IMR-90 (cell line): ENCODE measurements around the gene OAS3. TPM values are rescaled to one million over a fixed set of nuclear protein-coding genes. Genes with fewer than 3 reads are reported as not detected.
"Not testable (repeated sequence)": the region's sequence is repeated elsewhere in the genome, so short reads cannot be mapped to it uniquely, and the experiment has no call there.

Source experiments
- ATAC-seq: fragments of 200-7000 bp; cut with Tn5 transposase; 2 replicates; pipeline ENCODE4 v1.9.1; 2020; ENCODE audit warnings: low read depth, mild to moderate bottlenecking, moderate library complexity
- BruUV-seq: library from RNA; stranded (reverse); fragments of 400-500 nt; replicated peaks from 2 replicates; lab custom pipeline; 2021; lab: Mats Ljungman, UMichigan
- CTCF ChIA-PET: fragments of 300-600 bp; formaldehyde crosslinking; extraction: SDS; loops from one replicate; lab custom pipeline; 2021; ENCODE audit warnings: antibody characterized with exemption; lab: Yijun Ruan, JAX
- POLR2A ChIA-PET: fragments of 300-600 bp; sonication (Branson Sonifier 250); formaldehyde crosslinking; loops from one replicate; lab custom pipeline; 2022; ENCODE audit warnings: antibody characterized with exemption; ENCODE audit not compliant: unreplicated experiment; lab: Charles Lee
- DNase-seq: peaks from one replicate; pipeline ENCODE4 v3.0.0; 2013
- H2AFZ ChIP-seq: replicated peaks from 2 replicates; pipeline ENCODE3; 2013; ENCODE audit warnings: low read length, mild to moderate bottlenecking; ENCODE audit not compliant: poor library complexity
- H2AK5ac ChIP-seq: 2 replicates; pipeline ENCODE4 v1.6.1; 2013; ENCODE audit warnings: low read depth, low read length, inconsistent platforms
- H2AK9ac ChIP-seq: replicated peaks from 2 replicates; pipeline ENCODE3; 2013; ENCODE audit warnings: mild to moderate bottlenecking, low read depth, low read length, moderate library complexity; ENCODE audit not compliant: poor library complexity
- H2BK120ac ChIP-seq: 2 replicates; pipeline ENCODE4 v1.6.1; 2013; ENCODE audit warnings: low read depth, low read length, inconsistent platforms
- H2BK15ac ChIP-seq: 3 replicates; pipeline ENCODE4 v1.6.1; 2013; ENCODE audit warnings: low read depth, low read length, inconsistent platforms
- H2BK20ac ChIP-seq: 2 replicates; pipeline ENCODE4 v1.6.1; 2013; ENCODE audit warnings: low read depth, mild to moderate bottlenecking, inconsistent platforms, low read length, moderate library complexity
- H2BK5ac ChIP-seq: 2 replicates; pipeline ENCODE4 v1.6.1; 2013; ENCODE audit warnings: mild to moderate bottlenecking, low read depth, low read length, inconsistent platforms; ENCODE audit not compliant: poor library complexity, severe bottlenecking
- H3K14ac ChIP-seq: replicated peaks from 2 replicates; pipeline ENCODE4 v1.6.1; 2013; ENCODE audit warnings: low read depth, low read length, inconsistent platforms
- H3K18ac ChIP-seq: 2 replicates; pipeline ENCODE4 v1.6.1; 2013; ENCODE audit warnings: low read depth, low read length, control low read depth
- H3K23ac ChIP-seq: 2 replicates; pipeline ENCODE4 v1.6.1; 2013; ENCODE audit warnings: low read depth, low read length, inconsistent platforms
- H3K27ac ChIP-seq: 2 replicates; pipeline ENCODE4 v1.5.1; 2013; ENCODE audit warnings: mild to moderate bottlenecking, control low read depth, low read length; ENCODE audit not compliant: insufficient read depth
- H3K27me3 ChIP-seq: 2 replicates; pipeline ENCODE4 v1.6.1; 2013; ENCODE audit warnings: low read length; ENCODE audit not compliant: control insufficient read depth, insufficient read depth
- H3K36me3 ChIP-seq: 2 replicates; pipeline ENCODE4 v1.6.1; 2013; ENCODE audit warnings: low read length, mixed read lengths; ENCODE audit not compliant: control insufficient read depth, insufficient read depth
- H3K4ac ChIP-seq: 2 replicates; pipeline ENCODE4 v1.6.1; 2013; ENCODE audit warnings: low read depth, low read length, inconsistent platforms
- H3K4me1 ChIP-seq: 2 replicates; pipeline ENCODE4 v1.6.1; 2013; ENCODE audit warnings: low read length, mixed read lengths; ENCODE audit not compliant: control insufficient read depth, insufficient read depth
- H3K4me2 ChIP-seq: 2 replicates; pipeline ENCODE4 v1.6.1; 2013; ENCODE audit warnings: low read depth, mild to moderate bottlenecking, control low read depth, low read length, moderate library complexity
- H3K4me3 ChIP-seq: 2 replicates; pipeline ENCODE4 v1.5.1; 2013; ENCODE audit warnings: low read depth, mild to moderate bottlenecking, control low read depth, low read length, moderate library complexity; ENCODE audit not compliant: insufficient read depth
- H3K56ac ChIP-seq: 2 replicates; pipeline ENCODE4 v1.6.1; 2013; ENCODE audit warnings: low read length, inconsistent platforms; ENCODE audit not compliant: insufficient read depth; ENCODE audit errors: extremely low read depth
- H3K79me1 ChIP-seq, 2 experiments: 2 replicates each; pipeline ENCODE4 v1.6.1; 2013; ENCODE audit warnings: low read length in 2 of 2, inconsistent platforms in 1 of 2, low read depth in 1 of 2
- H3K9ac ChIP-seq: 2 replicates; pipeline ENCODE4 v1.6.1; 2013; ENCODE audit warnings: low read depth, low read length, control low read depth
- H3K9me1 ChIP-seq: 2 replicates; pipeline ENCODE4 v1.6.1; 2013; ENCODE audit warnings: low read length, inconsistent platforms; ENCODE audit not compliant: insufficient read depth
- H3K9me3 ChIP-seq: 2 replicates; pipeline ENCODE4 v1.6.1; 2013; ENCODE audit warnings: low read length; ENCODE audit not compliant: control insufficient read depth, insufficient read depth
- H4K20me1 ChIP-seq: 2 replicates; pipeline ENCODE4 v1.6.1; 2013; ENCODE audit warnings: low read length, inconsistent platforms; ENCODE audit not compliant: insufficient read depth
- H4K5ac ChIP-seq: 2 replicates; pipeline ENCODE4 v1.6.1; 2013; ENCODE audit warnings: mild to moderate bottlenecking, low read depth, low read length, control low read depth
- H4K8ac ChIP-seq, 2 experiments: 2 replicates each; pipeline ENCODE4 v1.6.1; 2013; ENCODE audit warnings: low read depth in 2 of 2, low read length in 2 of 2, control low read depth in 1 of 2, inconsistent platforms in 1 of 2
- H4K91ac ChIP-seq: 2 replicates; pipeline ENCODE4 v1.6.1; 2013; ENCODE audit warnings: low read depth, low read length, inconsistent platforms; ENCODE audit not compliant: insufficient read depth
- WGBS, 2 experiments: methylation state at CpG; one replicate each; pipeline versions ENCODE4 v1.1.5 to v1.1.7; 2013; ENCODE audit warnings: missing lambda C conversion rate in 2 of 2; ENCODE audit not compliant: insufficient read length in 1 of 2; ENCODE audit errors: extremely low coverage in 2 of 2; 5-methylcytosine and 5-hydroxymethylcytosine counted together
- dilution Hi-C: fragments of 300-500 bp; cut with HindIII; formaldehyde crosslinking; loops from one replicate; pipeline ENCODE4 v1.14.3; 2018; ENCODE audit warnings: low sequenced_read_pairs; ENCODE audit not compliant: unreplicated experiment
- in situ Hi-C: fragments of 300-500 bp; cut with MboI; formaldehyde crosslinking; loops from 3 replicates; pipeline ENCODE4 v1.14.3; 2019; ENCODE audit warnings: low sequenced_read_pairs, inconsistent platforms, mixed read lengths
- intact Hi-C: fragments of 100-400 bp; cut with micrococcal nuclease; formaldehyde crosslinking; loops from 2 replicates; pipeline ENCODE4 v1.10.0; 2022
- polyA plus RNA-seq, 3 experiments: library from polyadenylated mRNA; depleted of rRNA; stranded (reverse); fragments of >200 nt; gene quantifications; 2 replicates each; pipeline ENCODE4 v1.2.3, GENCODE V29; 2012; ENCODE audit warnings: low replicate concordance in 1 of 3
- total RNA-seq: library from RNA; depleted of rRNA; stranded (reverse); fragments of >200 nt; gene quantifications from 2 replicates; pipeline ENCODE4 v1.2.3, GENCODE V29; 2012

The OAS3 gene
- total and polyA plus RNA-seq, 2 of the 4 experiments (the other 2 are of a cell fraction): 4.1 to 7.8 TPM

GRCh38 chr12:112926416-112927033 is 11.7 kb upstream of the OAS3 start:
- CTCF ChIA-PET, H4K20me1 ChIP-seq, H3K56ac ChIP-seq, POLR2A ChIA-PET, H3K79me1 ChIP-seq, H3K4ac ChIP-seq, H2AK9ac ChIP-seq, H3K4me3 ChIP-seq, H3K9me1 ChIP-seq, H3K9ac ChIP-seq, H3K14ac ChIP-seq, H3K27ac ChIP-seq, H4K5ac ChIP-seq, in situ Hi-C loops, H2AK5ac ChIP-seq, BruUV-seq, H3K23ac ChIP-seq, H3K4me1 ChIP-seq, H2BK120ac ChIP-seq, DNase-seq, H2AFZ ChIP-seq, ATAC-seq, H4K91ac ChIP-seq, H2BK20ac ChIP-seq, intact Hi-C loops, H2BK15ac ChIP-seq, H4K8ac ChIP-seq, H3K36me3 ChIP-seq, dilution Hi-C loops, H2BK5ac ChIP-seq, H3K4me2 ChIP-seq, H3K9me3 ChIP-seq, H3K18ac ChIP-seq, H3K27me3 ChIP-seq: not testable (repeated sequence)
- WGBS, 2 experiments: 71% methylated on average over 2 of the region's 7 CpGs; no CpG with 5 or more reads in 1 of the 2 experiments
